HG03095 (cell line): Measurements from ENCODE around the gene RITA1.
"Not testable (repeated sequence)": the region's sequence is repeated elsewhere in the genome, so short reads cannot be mapped to it uniquely, and the experiment has no call there.

ENCODE experiments used
- ATAC-seq: cut with Tn5 transposase; IDR thresholded peaks from one replicate; pipeline ENCODE4 v1.9.1; 2021; ENCODE audit warnings: moderate library complexity; ENCODE audit not compliant: unreplicated experiment

RITA1 gene

GRCh38 chr12:113185180-113186032, at the start of gene RITA1, which contains the start of gene DDX54:
Gene RITA1, plus strand, starts transcription at chr12:113185721. Its CDS starts 1,026 bp downstream, at chr12:113186747.
Gene DDX54, minus strand, starts transcription at chr12:113185478. Its CDS starts 27 bp downstream, at chr12:113185451.
- peak; percentile 37 for ATAC-seq

GRCh38 chr12:113136128-113136989, 49.2 kb upstream of the RITA1 start:
- ATAC-seq = no peak

GRCh38 chr12:113136990-113137511, 48.5 kb upstream of the RITA1 start:
- no peak for ATAC-seq

- ATAC-seq = no peak
These were observed 47.4 kb upstream of the RITA1 start for GRCh38 chr12:113137861-113138783.

- ATAC-seq = no peak
These were observed 46.7 kb upstream of the RITA1 start for GRCh38 chr12:113138826-113139225.

GRCh38 chr12:113140706-113141105, 44.8 kb upstream of the RITA1 start:
- ATAC-seq = no peak

- not testable (repeated sequence) for ATAC-seq
These were observed 43.8 kb upstream of the RITA1 start for GRCh38 chr12:113141716-113142115.

GRCh38 chr12:113142173-113142885, 43.2 kb upstream of the RITA1 start:
- no peak for ATAC-seq

GRCh38 chr12:113142886-113143332, 42.6 kb upstream of the RITA1 start:
- no peak for ATAC-seq

GRCh38 chr12:113143959-113144358, 41.6 kb upstream of the RITA1 start:
- ATAC-seq = no peak

GRCh38 chr12:113144806-113145205, 40.7 kb upstream of the RITA1 start:
- no peak for ATAC-seq

GRCh38 chr12:113145720-113146551, 39.6 kb upstream of the RITA1 start:
- ATAC-seq = no peak

- no peak for ATAC-seq
These were observed 38.5 kb upstream of the RITA1 start for GRCh38 chr12:113146999-113147398.

- ATAC-seq = no peak
These were observed 36.0 kb upstream of the RITA1 start, which contains the start of gene CFAP73 for GRCh38 chr12:113149361-113150150. Gene CFAP73, plus strand, starts transcription at chr12:113149724. Its CDS starts 134 bp downstream, at chr12:113149858.

GRCh38 chr12:113151655-113152054, 33.9 kb upstream of the RITA1 start:
- no peak for ATAC-seq

GRCh38 chr12:113152196-113152834, 33.2 kb upstream of the RITA1 start:
- ATAC-seq = no peak
